Vagina (tissue), 2 donors: Measurements from ENCODE around the gene GHR.
"Not testable (repeated sequence)": the region's sequence is repeated elsewhere in the genome, so short reads cannot be mapped to it uniquely, and the experiment has no call there.

Experiments used
- POLR2A ChIP-seq, 2 donors: fragments of 450-650 bp; IDR thresholded peaks; one replicate each; pipeline ENCODE4 v1.6.1; 2017; ENCODE audit warnings: antibody characterized with exemption in 2 of 2, mild to moderate bottlenecking in 2 of 2, moderate library complexity in 2 of 2
- POLR2AphosphoS5 ChIP-seq, 2 donors: sonication (generic); formaldehyde crosslinking; IDR thresholded peaks; one replicate each; pipeline ENCODE4 v1.9.0; 2017; ENCODE audit warnings: antibody characterized with exemption in 2 of 2, mild to moderate bottlenecking in 2 of 2, low read depth in 1 of 2; ENCODE audit not compliant: insufficient read depth in 1 of 2
- TF ChIP-seq, protein P1 (sequence below), 3 experiments: fragments of 450-650 bp in 2 of 3; fragments of 200-600 bp in 1 of 3; sonication (generic) in 1 of 3; IDR thresholded peaks; one replicate each; pipeline ENCODE4 v1.5.1; 2017 to 2019; ENCODE audit warnings: antibody characterized with exemption in 3 of 3, mild to moderate bottlenecking in 2 of 3, moderate library complexity in 2 of 3

GRCh38 chr5:42685078-42685477 is 261.8 kb downstream of the GHR start:
- TF ChIP-seq, protein P1, sequence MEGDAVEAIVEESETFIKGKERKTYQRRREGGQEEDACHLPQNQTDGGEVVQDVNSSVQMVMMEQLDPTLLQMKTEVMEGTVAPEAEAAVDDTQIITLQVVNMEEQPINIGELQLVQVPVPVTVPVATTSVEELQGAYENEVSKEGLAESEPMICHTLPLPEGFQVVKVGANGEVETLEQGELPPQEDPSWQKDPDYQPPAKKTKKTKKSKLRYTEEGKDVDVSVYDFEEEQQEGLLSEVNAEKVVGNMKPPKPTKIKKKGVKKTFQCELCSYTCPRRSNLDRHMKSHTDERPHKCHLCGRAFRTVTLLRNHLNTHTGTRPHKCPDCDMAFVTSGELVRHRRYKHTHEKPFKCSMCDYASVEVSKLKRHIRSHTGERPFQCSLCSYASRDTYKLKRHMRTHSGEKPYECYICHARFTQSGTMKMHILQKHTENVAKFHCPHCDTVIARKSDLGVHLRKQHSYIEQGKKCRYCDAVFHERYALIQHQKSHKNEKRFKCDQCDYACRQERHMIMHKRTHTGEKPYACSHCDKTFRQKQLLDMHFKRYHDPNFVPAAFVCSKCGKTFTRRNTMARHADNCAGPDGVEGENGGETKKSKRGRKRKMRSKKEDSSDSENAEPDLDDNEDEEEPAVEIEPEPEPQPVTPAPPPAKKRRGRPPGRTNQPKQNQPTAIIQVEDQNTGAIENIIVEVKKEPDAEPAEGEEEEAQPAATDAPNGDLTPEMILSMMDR (IDR thresholded peaks at IDR 0.05) = not testable (repeated sequence)
- TF ChIP-seq POLR2A (IDR thresholded peaks at IDR 0.05); POLR2AphosphoS5 (IDR thresholded peaks at IDR 0.05; ENCODE audit: insufficient read depth in 1 of 2, low read depth in 1 of 2): not testable (repeated sequence)
